Ascending aorta (tissue), 2 donors: ENCODE results near the gene AGBL1. TPM values are rescaled to one million over a fixed set of nuclear protein-coding genes. Genes with fewer than 3 reads are reported as not detected.

ENCODE experiments used
- DNase-seq, 2 donors: peaks; one replicate each; pipeline ENCODE4 v3.0.0-alpha.2; 2019; ENCODE audit warnings: low spot score in 2 of 2
- H3K27ac ChIP-seq, 2 donors: fragments of 200-600 bp; sonication (generic); one replicate each; pipeline ENCODE4 v1.5.1; 2016 to 2017; ENCODE audit warnings: mild to moderate bottlenecking in 1 of 2
- H3K27me3 ChIP-seq: fragments of 200-600 bp; sonication (generic); one replicate; pipeline ENCODE4 v1.5.1; 2017
- H3K36me3 ChIP-seq, 2 donors: fragments of 200-600 bp; sonication (generic); one replicate each; pipeline ENCODE4 v1.5.1; 2016
- H3K4me1 ChIP-seq, 2 donors: fragments of 200-600 bp; sonication (generic); one replicate each; pipeline ENCODE4 v1.5.1; 2016 to 2017; ENCODE audit warnings: mild to moderate bottlenecking in 1 of 2
- H3K4me3 ChIP-seq, 2 donors: fragments of 200-600 bp; sonication (generic); one replicate each; pipeline ENCODE4 v1.5.1; 2016 to 2017; ENCODE audit warnings: mild to moderate bottlenecking in 1 of 2
- H3K9me3 ChIP-seq, 2 donors: fragments of 200-600 bp; sonication (generic); one replicate each; pipeline ENCODE4 v1.5.1; 2016
- intact Hi-C: fragments of 100-400 bp; cut with DNase I; formaldehyde crosslinking; loops from one replicate; pipeline ENCODE4 v1.15.1; 2023
- total RNA-seq: library from RNA; depleted of rRNA; stranded (reverse); fragments of >200 nt; gene quantifications from one replicate; pipeline ENCODE4 v1.1.0, GENCODE V29; 2016
- TF ChIP-seq, protein P1 (sequence below), 3 experiments: fragments of 200-600 bp in 2 of 3; fragments of 450-650 bp in 1 of 3; sonication (generic) in 2 of 3; IDR thresholded peaks; one replicate each; pipeline ENCODE4 v1.5.1; 2016 to 2019; ENCODE audit warnings: antibody characterized with exemption in 3 of 3, mild to moderate bottlenecking in 1 of 3, moderate library complexity in 1 of 3

Gene AGBL1
- total RNA-seq, 1 donor from 2014 or later, result not detected

DNA sequence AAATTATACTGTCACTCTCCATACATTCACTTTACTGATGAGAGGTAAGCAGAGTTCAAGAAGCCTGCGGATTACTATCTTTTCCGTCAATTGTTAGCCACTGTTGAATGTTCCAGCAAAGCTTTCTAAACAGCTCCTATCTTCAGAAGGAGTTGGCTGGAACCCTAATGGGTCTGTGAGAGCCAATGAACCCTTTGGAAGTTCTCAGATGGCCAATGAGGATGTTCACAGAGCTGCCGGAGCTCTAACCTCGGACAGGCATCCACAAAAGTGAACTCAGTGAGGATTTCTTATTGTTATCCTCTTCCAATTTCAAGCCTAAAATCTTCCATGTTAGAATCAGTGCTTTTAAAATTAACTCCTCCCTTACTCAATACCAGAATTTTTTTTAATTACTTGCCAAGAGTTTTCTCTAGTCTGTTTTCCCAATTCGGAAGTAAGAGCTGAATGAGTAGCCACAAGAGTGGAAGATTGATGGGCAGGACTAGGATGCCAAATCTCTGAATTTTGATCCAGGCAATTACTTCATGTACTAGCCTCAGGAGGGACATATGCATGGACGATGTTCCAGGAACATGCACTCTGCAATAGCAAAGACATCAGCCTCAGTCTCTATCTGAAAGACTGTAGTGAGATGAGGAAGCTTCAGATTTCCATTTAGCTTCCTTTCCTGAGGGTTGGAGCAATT, 78.1 kb downstream of the AGBL1 start:
- Histone ChIP-seq H3K36me3 (no peaks in the 10 kb centered on the region), H3K27ac (no peak overlapping the region), H3K27me3 (no peaks in the 10 kb centered on the region), H3K4me3 (no peak overlapping the region), H3K9me3 (no peaks in the 10 kb centered on the region), H3K4me1 (no peaks in the 10 kb centered on the region)
- TF ChIP-seq, protein P1, sequence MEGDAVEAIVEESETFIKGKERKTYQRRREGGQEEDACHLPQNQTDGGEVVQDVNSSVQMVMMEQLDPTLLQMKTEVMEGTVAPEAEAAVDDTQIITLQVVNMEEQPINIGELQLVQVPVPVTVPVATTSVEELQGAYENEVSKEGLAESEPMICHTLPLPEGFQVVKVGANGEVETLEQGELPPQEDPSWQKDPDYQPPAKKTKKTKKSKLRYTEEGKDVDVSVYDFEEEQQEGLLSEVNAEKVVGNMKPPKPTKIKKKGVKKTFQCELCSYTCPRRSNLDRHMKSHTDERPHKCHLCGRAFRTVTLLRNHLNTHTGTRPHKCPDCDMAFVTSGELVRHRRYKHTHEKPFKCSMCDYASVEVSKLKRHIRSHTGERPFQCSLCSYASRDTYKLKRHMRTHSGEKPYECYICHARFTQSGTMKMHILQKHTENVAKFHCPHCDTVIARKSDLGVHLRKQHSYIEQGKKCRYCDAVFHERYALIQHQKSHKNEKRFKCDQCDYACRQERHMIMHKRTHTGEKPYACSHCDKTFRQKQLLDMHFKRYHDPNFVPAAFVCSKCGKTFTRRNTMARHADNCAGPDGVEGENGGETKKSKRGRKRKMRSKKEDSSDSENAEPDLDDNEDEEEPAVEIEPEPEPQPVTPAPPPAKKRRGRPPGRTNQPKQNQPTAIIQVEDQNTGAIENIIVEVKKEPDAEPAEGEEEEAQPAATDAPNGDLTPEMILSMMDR (IDR thresholded peaks at IDR 0.05), result no peak
- intact Hi-C loops, result no loop called here
- DNase-seq, result no peak

DNA sequence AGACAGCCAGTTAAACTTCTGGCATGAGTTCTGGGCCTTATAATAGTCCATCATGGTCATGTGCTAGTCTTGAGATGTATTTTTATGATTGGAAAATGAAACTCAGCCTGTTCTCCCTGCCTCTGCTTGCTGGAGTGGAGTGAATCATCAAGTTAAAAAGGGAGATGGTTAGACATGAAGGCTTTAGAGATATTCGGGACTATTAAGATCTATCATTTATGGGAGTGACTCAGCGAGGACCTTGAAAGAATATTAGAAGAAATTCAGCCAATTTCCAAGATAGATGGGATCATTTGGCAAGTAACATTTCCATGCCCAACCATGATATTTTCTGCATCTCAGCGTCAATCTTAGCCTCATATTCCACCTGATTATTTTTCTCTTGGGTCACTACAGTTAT, 79.8 kb downstream of the AGBL1 start:
- intact Hi-C loops, result no loop called here
- Histone ChIP-seq H3K36me3 (no peaks in the 10 kb centered on the region), H3K4me1 (no peaks in the 10 kb centered on the region), H3K27me3 (no peaks in the 10 kb centered on the region), H3K27ac (no peak overlapping the region), H3K4me3 (no peak overlapping the region), H3K9me3 (no peaks in the 10 kb centered on the region)
- no peak for DNase-seq
- TF ChIP-seq, protein P1 (IDR thresholded peaks at IDR 0.05), result no peak

DNA sequence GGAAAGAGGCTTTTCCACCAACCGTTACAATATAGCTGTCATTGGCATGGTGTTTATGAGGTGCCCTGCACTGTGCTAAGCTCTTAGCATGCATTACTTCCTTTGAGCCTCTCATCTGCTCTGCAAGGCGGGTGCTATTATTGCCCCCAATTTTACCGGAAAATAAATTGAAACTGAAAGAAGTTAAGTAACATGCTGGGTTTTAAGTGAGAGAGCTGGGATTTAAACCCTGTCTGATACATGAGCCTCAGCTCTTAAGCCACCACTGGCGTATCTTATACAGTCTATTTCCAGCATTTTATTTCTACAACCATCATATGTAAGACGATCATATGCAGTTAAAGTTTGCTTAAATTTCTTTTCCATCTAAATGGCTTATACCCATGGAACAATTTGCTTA, 81.6 kb downstream of the AGBL1 start:
- H3K27ac ChIP-seq, result no peak overlapping the region
- TF ChIP-seq, protein P1 (IDR thresholded peaks at IDR 0.05), result no peak
- H3K4me1 ChIP-seq, result no peaks in the 10 kb centered on the region
- intact Hi-C loops, result no loop called here
- no peaks in the 10 kb centered on the region for H3K27me3 ChIP-seq
- H3K4me3 ChIP-seq, result no peak overlapping the region
- no peak for DNase-seq
- H3K36me3 ChIP-seq, result no peaks in the 10 kb centered on the region
- H3K9me3 ChIP-seq, result no peaks in the 10 kb centered on the region

DNA sequence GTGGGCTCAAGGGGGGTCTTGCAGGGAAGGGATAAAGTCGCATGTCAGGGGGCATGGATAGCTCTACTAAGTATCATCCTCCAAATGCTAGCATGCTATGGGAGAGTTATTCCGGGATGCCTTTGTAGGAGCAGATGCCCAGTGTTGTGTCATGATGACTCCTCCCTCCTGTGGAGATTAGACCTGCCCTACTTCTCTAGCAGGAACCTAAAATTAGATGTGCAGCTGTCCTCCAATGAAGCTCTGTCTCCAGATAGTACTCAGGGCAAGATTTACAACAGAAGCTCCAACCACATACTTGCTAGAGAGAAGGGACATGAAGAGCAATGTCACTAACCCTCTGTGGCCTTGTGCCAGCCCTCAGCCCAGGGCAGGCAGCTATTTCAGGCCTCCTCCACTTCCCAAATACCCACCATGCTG, 82.5 kb downstream of the AGBL1 start:
- H3K4me1 ChIP-seq, result no peaks in the 10 kb centered on the region
- DNase-seq, result no peak
- H3K9me3 ChIP-seq, result no peaks in the 10 kb centered on the region
- TF ChIP-seq, protein P1 (IDR thresholded peaks at IDR 0.05), result no peak
- H3K4me3 ChIP-seq, result no peak overlapping the region
- no peak overlapping the region for H3K27ac ChIP-seq
- no peaks in the 10 kb centered on the region for H3K27me3 ChIP-seq
- intact Hi-C loops, result no loop called here
- no peaks in the 10 kb centered on the region for H3K36me3 ChIP-seq

DNA sequence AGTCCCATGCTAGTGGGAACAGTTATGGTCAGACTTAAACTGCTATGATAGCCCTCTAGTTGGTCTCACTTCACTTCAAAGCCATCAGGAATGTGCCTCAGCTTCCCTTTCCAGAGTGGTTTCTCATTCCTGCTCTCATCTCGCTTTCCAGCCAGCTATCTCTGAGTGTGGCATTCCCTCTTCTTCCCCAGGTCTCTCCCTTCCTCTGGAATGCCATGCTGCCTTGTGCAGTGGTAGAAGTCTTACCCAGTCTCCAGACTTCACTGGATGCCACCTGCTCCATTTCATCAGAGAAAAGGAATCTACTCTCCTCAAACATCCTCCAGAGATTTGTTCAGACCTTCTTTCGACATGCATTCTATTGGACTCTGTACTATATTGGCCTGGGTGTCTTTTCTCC, 83.0 kb downstream of the AGBL1 start:
- Histone ChIP-seq H3K9me3 (no peaks in the 10 kb centered on the region), H3K4me3 (no peak overlapping the region), H3K4me1 (no peaks in the 10 kb centered on the region), H3K36me3 (no peaks in the 10 kb centered on the region), H3K27me3 (no peaks in the 10 kb centered on the region), H3K27ac (no peak overlapping the region)
- intact Hi-C loops, result no loop called here
- TF ChIP-seq, protein P1 (IDR thresholded peaks at IDR 0.05), result no peak
- DNase-seq, result no peak

DNA sequence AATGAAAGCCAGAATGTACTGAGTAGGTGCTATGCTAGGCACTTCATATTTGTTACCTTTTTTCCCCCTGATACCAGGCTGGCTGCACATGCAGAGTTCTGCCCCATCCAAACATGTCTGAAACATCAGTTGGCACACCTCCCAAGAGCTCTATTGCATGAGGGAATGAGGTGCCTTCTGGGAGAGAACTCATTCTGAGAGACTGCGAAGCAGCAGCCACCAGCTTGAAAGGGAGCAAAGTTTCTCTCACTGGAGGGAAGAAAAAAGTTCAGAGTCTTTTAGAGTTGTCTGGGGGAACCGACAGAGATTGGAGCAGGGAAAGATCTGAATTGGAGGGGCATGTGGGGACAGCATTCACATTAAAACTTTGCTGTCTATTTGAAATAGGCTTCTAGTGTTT, 84.1 kb downstream of the AGBL1 start:
- TF ChIP-seq, protein P1 (IDR thresholded peaks at IDR 0.05), result no peak
- Histone ChIP-seq H3K27ac (no peak overlapping the region), H3K4me1 (no peaks in the 10 kb centered on the region), H3K36me3 (no peaks in the 10 kb centered on the region), H3K9me3 (no peaks in the 10 kb centered on the region), H3K4me3 (no peak overlapping the region), H3K27me3 (no peaks in the 10 kb centered on the region)
- intact Hi-C loops, result no loop called here
- no peak for DNase-seq
